ENCODE data around the gene KRT8.
A peak's percentile ranks its signal among the peaks of the same experiment; 100 is the strongest.
"Not testable (repeated sequence)": the region's sequence is repeated elsewhere in the genome, so short reads cannot be mapped to it uniquely, and the experiment has no call there.

Gene KRT8

GRCh38 chr12:52873832-52874572 lies 30.9 kb downstream of the KRT8 start:
- DNase-seq, result peak; percentile 39

GRCh38 chr12:52873513-52873831 lies 31.4 kb downstream of the KRT8 start:
- no peak for DNase-seq

DNA sequence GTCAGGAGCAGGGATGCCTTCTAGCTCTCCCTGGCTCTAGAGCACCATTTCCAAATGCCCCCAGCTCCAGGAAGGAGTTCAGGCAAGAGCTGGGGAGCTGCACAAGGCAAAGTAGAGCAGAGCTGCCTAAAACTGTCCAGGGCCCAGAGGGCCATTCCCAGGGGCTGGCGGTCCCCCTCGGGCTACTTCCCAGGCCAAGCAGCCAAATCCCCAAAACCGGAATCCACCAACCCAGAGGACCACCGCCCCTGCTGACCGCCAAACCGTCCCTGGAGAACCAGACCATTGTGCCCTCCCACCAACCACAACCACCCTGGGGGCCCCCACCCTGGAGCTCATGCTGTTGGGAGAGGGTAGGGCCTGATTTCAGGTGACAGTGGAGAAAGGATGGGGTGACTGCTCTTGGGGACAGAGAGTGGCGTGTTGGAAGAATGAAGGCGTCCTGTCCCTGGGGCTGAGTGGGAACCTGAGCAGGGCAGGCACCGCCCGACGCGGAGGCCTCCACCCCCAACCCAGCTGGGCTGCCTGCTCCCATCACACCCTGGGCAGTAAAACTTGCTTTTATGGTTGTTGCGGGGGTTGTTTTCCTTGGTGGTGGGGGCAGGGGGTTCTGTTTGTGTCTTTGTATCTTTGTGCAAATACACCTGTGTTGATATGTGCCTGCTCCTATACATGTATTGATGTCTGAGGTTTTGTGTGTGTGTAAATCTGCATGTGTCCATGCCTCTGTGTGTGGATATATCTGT lies 32.1 kb downstream of the KRT8 start:
- no peak for DNase-seq

GRCh38 chr12:52871291-52872039 lies 33.4 kb downstream of the KRT8 start:
- DNase-seq, result no peak

- DNase-seq, result peak; percentile 79
Measured at GRCh38 chr12:52870361-52871290, 34.2 kb downstream of the KRT8 start.

- peak; percentile 20 for DNase-seq
Measured at GRCh38 chr12:52867642-52868041, 37.2 kb downstream of the KRT8 start.

DNA sequence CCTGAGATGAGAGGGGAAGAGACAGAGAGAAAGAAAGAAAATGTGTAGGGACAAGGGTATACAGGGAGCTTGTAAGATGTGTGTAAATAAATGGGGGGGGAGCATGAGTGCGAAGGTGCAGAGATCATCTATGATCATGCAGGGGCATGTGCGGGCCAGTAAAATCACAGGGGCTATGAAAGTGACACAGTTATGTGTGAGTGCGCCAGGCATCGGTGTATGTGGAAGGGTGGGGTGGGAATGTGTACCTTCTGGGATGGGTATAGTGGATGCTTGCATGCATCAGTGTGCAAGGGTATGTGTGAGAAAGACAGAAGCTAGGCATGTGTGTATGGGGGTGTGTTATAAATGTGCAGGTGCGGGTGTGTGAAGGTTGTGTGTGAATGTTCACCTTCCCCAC lies 37.7 kb downstream of the KRT8 start:
- DNase-seq, result no peak

GRCh38 chr12:52865090-52865944 lies 39.6 kb downstream of the KRT8 start:
- DNase-seq, result no peak

DNA sequence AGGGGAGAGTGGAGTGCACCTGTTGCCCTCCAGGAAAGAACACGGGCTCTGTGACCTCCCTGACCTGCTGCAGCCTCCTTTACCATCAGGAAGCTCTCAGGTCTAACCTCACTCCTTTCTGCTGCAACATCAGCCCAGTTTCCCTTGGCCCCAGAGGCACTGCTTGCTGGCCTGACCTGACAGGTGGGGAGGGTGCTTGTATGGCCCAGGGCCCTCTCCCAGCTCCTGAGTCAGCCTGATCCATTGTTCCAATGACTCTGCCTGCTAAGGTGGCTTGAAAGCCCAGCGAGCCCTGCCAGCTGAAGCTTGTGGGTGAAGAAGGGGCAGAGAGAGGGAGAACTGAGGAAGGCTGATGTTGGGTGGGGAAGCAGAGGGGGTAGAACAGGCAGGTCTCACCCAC lies 42.9 kb downstream of the KRT8 start:
- DNase-seq, result no peak

- no peak for DNase-seq
Measured at GRCh38 chr12:52861511-52861910, 43.4 kb downstream of the KRT8 start.

DNA sequence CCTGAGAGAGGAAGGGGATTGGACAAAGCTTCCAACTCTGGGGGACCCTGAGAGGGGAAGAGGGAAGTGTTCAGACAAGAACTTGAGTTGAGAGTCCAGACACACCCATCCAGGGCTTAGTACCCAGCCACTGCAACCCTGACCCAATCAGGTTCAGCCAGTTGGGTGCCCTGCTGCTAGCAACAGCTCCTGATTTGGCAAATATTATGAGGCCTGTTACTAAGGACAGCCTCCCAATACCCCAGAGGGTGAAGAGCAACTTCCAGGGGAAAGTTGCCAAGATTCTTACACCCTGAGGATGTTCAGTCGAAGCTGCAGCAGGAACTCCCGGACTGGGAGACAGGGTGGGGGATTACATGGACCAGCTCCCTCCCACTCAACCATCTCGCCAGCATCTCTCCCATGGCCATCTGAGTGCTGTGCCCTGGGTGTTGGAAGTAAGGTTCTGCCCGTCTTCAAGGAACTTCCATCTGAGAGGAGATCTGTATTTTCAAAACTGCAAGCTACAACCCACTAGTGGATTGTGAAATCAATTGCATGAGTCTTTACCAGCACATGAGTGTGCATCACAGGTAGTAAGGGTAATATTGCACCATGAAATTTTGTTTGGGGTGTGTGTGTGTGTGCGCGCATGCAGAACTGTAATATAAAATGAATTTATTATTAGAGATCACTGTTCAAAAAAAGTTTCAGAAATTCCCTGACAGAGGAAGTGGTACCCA lies 44.6 kb downstream of the KRT8 start:
- DNase-seq, result no peak

DNA sequence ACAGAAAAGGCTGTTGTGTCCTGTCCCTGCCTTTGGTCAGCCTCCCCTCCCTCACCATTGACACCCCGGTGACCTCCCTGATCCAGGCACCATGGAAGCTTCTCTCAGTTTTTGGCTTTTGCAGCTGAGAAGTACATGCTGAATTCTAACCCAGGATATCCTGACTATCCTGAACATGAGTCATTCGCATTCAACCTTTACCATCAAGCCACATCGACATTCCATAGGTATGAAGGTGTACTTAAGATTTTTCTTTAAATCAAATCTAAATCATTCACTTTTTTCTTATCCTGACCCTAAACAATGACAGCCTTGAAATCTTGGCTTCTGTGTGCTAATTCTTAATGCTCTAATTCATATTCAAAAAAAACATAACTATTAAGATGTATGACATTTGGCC lies 47.4 kb downstream of the KRT8 start:
- DNase-seq, result no peak

- DNase-seq, result no peak
Measured at GRCh38 chr12:52856787-52857186, 48.1 kb downstream of the KRT8 start.

DNA sequence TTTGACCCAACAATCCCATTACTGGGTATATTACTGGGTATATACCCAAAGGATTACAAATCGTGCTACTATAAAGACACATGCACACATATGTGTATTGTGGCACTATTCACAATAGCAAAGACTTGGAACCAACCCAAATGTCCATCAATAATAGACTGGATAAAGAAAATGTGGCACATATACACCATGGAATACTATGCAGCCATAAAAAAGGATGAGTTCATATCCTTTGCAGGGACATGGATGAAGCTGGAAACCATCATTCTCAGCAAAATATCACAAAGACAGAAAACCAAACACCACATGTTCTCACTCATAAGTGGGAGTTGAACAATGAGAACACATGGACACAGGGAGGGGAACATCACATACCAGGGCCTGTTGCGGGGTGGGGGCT lies 48.8 kb downstream of the KRT8 start:
- not testable (repeated sequence) for DNase-seq

- no peak for DNase-seq
Measured at GRCh38 chr12:52851787-52852186, 53.1 kb downstream of the KRT8 start.

GRCh38 chr12:52850681-52851080 lies 54.2 kb downstream of the KRT8 start:
- DNase-seq, result no peak

DNA sequence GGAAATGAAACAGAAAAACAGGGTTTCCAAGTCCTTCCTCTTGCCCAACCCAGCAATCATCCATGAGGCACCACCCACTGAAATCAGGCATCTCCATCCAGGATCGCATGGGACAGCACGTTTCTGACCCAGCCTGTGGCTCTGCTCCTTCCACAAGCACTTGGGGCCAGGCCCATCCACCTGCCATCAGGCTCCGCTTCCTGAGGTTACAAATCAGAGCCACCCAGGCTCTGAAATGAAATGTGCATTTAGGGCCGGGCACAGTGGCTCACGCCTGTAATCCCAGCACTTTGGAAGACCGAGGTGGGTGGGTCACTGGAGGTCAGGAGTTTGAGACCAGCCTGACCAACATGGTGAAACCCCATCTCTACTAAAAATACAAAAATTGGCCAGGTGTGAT lies 55.4 kb downstream of the KRT8 start:
- DNase-seq, result no peak

DNA sequence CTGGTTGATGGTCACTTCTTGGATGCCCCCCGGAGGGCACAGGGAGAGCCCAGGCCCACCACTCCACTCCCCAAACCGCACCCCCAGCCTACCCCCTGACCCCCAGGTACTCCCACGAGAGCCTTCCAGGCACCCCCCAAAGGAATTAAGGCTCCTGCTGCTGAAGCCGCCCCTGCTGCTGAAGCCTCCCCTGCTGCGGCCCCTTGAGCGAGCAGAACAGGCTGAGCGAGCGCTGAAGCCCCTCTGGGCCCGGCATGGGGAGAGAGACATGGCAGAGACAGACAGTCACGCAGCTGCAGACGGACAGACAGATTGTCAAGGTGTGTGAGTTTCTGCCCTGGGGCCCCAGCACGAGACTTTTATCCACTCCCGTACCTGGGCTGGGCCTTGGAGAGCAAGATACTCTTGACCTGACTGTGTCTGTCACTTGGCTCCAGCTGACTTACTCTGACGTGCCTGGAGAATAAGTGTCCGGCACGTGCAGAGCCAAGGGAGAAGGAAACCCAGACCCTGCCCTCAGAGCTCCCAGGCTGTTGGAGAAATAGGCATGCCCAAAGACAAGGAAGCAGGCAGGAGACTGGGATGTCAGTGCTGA lies 56.1 kb downstream of the KRT8 start, which contains the start of gene KRT78:
Gene KRT78, minus strand, starts transcription at position 334 of the 595 bp plus-strand sequence. Its CDS starts 64 bp downstream, at position 270.
- DNase-seq, result no peak

DNA sequence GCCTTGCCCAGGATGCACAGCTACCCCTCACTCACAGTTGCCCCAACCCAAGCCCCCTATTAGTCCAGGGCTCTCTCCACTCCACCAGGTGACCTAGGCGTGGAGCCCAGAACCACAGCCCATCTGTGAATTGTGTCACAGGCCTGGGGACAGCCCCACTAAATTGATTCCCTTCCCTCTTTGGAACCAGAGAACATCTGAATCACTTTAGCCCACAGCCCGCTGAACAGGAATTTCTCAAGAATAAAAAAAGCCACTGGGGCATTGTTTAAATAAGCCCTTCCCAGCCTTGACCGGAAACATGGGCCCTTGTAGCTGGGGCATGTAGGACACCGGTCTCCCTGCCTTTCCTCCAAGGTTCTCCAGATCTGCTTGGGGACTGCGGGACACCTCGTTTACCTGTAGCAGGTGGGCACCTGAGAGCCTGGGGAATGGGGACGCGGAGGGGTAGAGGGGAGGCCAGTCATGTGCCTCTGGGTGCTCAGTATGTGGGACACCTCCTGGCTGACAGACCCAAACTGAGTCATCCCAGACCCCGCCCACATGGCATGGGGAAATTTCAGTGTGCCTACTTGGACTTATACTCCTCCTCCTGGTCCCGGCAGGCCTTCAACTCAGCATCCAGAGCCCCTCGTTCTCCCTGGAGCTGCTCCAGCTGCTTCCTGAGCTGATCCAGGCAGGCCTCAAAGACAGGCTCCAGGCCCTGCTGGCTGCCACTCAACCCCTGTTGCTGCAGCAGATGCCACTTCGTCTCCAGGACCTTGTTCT lies 57.4 kb downstream of the KRT8 start:
- no peak for DNase-seq
